GM10266 (cell line): ENCODE results near the gene HSD17B1.
"Not testable (repeated sequence)": the region's sequence is repeated elsewhere in the genome, so short reads cannot be mapped to it uniquely, and the experiment has no call there.

Experiments
- DNase-seq: peaks from one replicate; pipeline ENCODE4 v3.0.0; 2012; ENCODE audit errors: extremely low spot score
- CTCF ChIP-seq: IDR thresholded peaks from 2 replicates; pipeline ENCODE4 v1.5.1; 2012; ENCODE audit warnings: mild to moderate bottlenecking, low read depth; ENCODE audit not compliant: control insufficient read depth, insufficient read depth; ENCODE audit errors: missing control alignments

HSD17B1 gene

GRCh38 chr17:42548993-42549755 is 3.5 kb upstream of the HSD17B1 start:
- no peak for TF ChIP-seq CTCF

DNA sequence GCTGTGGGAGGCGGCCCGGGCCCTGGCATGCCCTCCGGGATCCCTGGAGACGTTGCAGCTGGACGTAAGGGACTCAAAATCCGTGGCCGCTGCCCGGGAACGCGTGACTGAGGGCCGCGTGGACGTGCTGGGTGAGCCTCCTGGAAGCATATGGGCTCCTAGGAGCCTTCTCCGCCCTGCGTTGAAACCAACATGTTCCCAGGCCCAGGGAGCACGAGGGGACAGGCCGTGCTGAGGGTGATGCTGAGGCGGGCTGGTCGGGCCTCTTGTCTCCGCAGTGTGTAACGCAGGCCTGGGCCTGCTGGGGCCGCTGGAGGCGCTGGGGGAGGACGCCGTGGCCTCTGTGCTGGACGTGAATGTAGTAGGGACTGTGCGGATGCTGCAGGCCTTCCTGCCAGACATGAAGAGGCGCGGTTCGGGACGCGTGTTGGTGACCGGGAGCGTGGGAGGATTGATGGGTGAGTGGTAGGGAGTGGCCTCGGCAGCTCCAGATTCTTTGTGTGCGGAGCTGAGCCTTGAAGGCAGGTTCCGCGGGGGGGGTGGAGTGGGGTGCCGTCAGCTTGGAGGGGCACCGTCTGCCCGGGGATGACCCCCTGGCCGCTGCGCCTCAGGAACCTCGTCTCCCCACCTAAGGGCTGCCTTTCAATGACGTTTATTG is 567 bp downstream of the HSD17B1 start:
- TF ChIP-seq CTCF = no peak
- no peak for DNase-seq

More at GRCh38 chr17:42548993-42549755, 3.5 kb upstream of the HSD17B1 start:
- DNase-seq = no peak

GRCh38 chr17:42553866-42554249 is 1.1 kb downstream of the HSD17B1 start:
- TF ChIP-seq CTCF = peak; percentile 0
- no peak for DNase-seq

- no peak for TF ChIP-seq CTCF
- peak; percentile 92 for DNase-seq
These were observed 1.8 kb downstream of the HSD17B1 start for GRCh38 chr17:42554250-42555121.

- no peak for DNase-seq
- no peak for TF ChIP-seq CTCF
These were observed 2.4 kb downstream of the HSD17B1 start for GRCh38 chr17:42555122-42555622.

- not testable (repeated sequence) for DNase-seq
These were observed 3.4 kb downstream of the HSD17B1 start for GRCh38 chr17:42555961-42556617.

DNA sequence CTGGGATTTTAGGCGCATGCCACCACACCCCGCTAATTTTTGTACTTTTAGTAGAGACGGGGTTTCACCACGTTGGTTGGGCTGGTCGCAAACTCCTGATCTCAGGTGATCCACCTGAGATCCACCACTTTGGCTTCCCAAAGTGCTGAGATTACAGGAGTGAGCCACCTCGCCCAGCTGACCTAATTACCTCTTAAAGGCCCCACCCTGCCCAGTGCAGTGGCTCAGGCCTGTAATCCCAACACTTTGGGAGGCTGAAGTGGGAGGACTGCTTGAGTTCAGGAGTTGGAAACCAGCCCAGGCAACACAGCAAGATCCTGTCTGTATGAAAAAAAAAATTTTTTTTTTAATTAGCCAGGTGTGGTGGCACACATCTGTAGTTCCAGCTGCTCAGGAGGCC is 6.4 kb downstream of the HSD17B1 start:
- TF ChIP-seq CTCF = no peak

More for the DNA sequence above, 6.4 kb downstream of the HSD17B1 start:
- DNase-seq = no peak
